ENCODE results near the gene EFHC1. TPM values are rescaled to one million over a fixed set of nuclear protein-coding genes. Genes with fewer than 3 reads are reported as not detected.
A peak's percentile ranks its signal among the peaks of the same experiment; 100 is the strongest.

EFHC1 gene
- total RNA-seq, 1 experiment from 2014 or later = 13.2 TPM

DNA sequence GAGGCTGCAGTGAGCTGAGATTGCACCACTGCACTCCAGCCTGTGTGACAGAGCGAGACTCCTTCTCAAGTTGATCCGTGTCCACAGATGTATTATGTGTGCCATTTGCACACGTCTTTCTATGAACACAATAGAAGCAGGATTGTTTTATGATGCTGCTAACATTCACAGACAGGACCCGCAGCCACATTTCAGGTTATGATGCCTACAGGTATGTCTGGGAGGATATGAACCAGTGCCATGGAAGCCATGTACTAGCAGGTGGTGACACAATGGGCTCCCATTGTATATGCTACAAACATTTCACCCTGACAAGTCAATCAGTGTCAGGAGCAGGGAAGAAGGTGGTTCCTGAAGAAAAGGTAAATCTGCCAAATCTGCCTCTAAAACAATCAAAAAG, 152.4 kb downstream of the EFHC1 start:
- Histone ChIP-seq H3K4ac (ENCODE audit: low read depth, low read length) (no peak overlapping the region), H2BK20ac (ENCODE audit: low read depth, low read length, poor library complexity, severe bottlenecking) (no peak overlapping the region), H2AK5ac (ENCODE audit: insufficient read length, low read length) (no peak overlapping the region), H4K91ac (ENCODE audit: insufficient read length, low read depth, low read length) (no peak overlapping the region), H3K27ac (ENCODE audit: insufficient read length, low read depth, low read length) (no peak overlapping the region), H3K23ac (ENCODE audit: insufficient read length, low read depth, low read length) (no peak overlapping the region), H3K4me2 (ENCODE audit: insufficient read depth, insufficient read length, low read length) (no peak overlapping the region), H3K56ac (ENCODE audit: insufficient read length, low read depth, low read length) (no peak overlapping the region), H3K79me2 (ENCODE audit: insufficient read depth, low read length) (peaks cover 12% of the 10 kb centered on the region; the same call in 1 of the 2 replicates), H3K14ac (ENCODE audit: insufficient read depth, low read length) (no peak overlapping the region), H3K18ac (ENCODE audit: insufficient read length, low read depth, low read length) (no peak overlapping the region), H3K4me1 (ENCODE audit: insufficient read depth, low read length) (peaks cover 24% of the 10 kb centered on the region), H2BK5ac (ENCODE audit: insufficient read length, low read length) (no peak overlapping the region), H3K27me3 (ENCODE audit: insufficient read depth, low read length) (no peaks in the 10 kb centered on the region), H4K5ac (ENCODE audit: insufficient read length, low read depth, low read length) (no peak overlapping the region), H3K23me2 (ENCODE audit: insufficient read length, low read depth, low read length, poor library complexity, severe bottlenecking) (peaks cover 12% of the 10 kb centered on the region), H3K9me3 (ENCODE audit: control insufficient read depth, low read depth, low read length) (no peaks in the 10 kb centered on the region), H2AFZ (ENCODE audit: low read length) (no peak overlapping the region), H2BK12ac (ENCODE audit: insufficient read length, low read depth, low read length) (no peak overlapping the region), H2BK15ac (ENCODE audit: low read depth, low read length) (no peak overlapping the region), H4K20me1 (ENCODE audit: control insufficient read depth, insufficient read depth, insufficient read length) (peaks cover 2% of the 10 kb centered on the region), H3K9ac (ENCODE audit: extremely low read depth, insufficient read length, low read length) (no peak overlapping the region), H3T11ph (ENCODE audit: low read length) (no peak overlapping the region), H4K8ac (replicated peaks; ENCODE audit: insufficient read length, low read depth, low read length) (no peak overlapping the region), H2BK120ac (ENCODE audit: low read depth, low read length, poor library complexity, severe bottlenecking) (no peak overlapping the region), H3K79me1 (ENCODE audit: insufficient read depth, low read depth, low read length, poor library complexity, severe bottlenecking) (peaks cover 8% of the 10 kb centered on the region)
- H3K4me1 Mint-ChIP-seq = peaks cover 77% of the 10 kb centered on the region in 2 experiments
- no CpG with 5 or more reads among the region's 4 CpGs for WGBS (ENCODE audit: extremely low coverage, insufficient read length, low lambda C conversion rate)
- DNase-seq = no peak
- no peaks in the 10 kb centered on the region; a peak in 1 of 5 replicates for H3K9me3 Mint-ChIP-seq
- peak overlapping the region in 1 of 3 experiments; percentile 29; a peak in 2 of 7 replicates for H3K27ac Mint-ChIP-seq
- no peak overlapping the region for H3K4me3 Mint-ChIP-seq
- no peaks in the 10 kb centered on the region for H3K36me3 Mint-ChIP-seq (ENCODE audit: insufficient read depth in 1 of 3, low read depth in 3 of 3)
- H3K27me3 Mint-ChIP-seq (ENCODE audit: low read depth) = peaks cover 3% of the 10 kb centered on the region; the same call in 1 of the 2 replicates
- TF ChIP-seq, protein P1, sequence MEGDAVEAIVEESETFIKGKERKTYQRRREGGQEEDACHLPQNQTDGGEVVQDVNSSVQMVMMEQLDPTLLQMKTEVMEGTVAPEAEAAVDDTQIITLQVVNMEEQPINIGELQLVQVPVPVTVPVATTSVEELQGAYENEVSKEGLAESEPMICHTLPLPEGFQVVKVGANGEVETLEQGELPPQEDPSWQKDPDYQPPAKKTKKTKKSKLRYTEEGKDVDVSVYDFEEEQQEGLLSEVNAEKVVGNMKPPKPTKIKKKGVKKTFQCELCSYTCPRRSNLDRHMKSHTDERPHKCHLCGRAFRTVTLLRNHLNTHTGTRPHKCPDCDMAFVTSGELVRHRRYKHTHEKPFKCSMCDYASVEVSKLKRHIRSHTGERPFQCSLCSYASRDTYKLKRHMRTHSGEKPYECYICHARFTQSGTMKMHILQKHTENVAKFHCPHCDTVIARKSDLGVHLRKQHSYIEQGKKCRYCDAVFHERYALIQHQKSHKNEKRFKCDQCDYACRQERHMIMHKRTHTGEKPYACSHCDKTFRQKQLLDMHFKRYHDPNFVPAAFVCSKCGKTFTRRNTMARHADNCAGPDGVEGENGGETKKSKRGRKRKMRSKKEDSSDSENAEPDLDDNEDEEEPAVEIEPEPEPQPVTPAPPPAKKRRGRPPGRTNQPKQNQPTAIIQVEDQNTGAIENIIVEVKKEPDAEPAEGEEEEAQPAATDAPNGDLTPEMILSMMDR (conservative IDR thresholded peaks at IDR 0.05) = no peak

Measured in H9 (cell line).